DND-41 (cell line): Measurements from ENCODE around the gene PIGX.

Experiments
- ATAC-seq: fragments of 200-7000 bp; cut with Tn5 transposase; 3 replicates; pipeline ENCODE4 v1.9.1; 2021; ENCODE audit warnings: low read depth; ENCODE audit not compliant: insufficient read depth
- DNase-seq: peaks from one replicate; pipeline ENCODE4 v3.0.0-alpha.2; 2020
- H2AFZ ChIP-seq: 2 replicates; pipeline ENCODE4 v1.6.0; 2012; ENCODE audit warnings: low read depth, low read length
- H3K27ac ChIP-seq: 2 replicates; pipeline ENCODE4 v1.5.1; 2012; ENCODE audit warnings: low read length, inconsistent platforms
- H3K27me3 ChIP-seq: fragments of 200-600 bp; sonication (generic); 2 replicates; pipeline ENCODE4 v1.6.0; 2012; ENCODE audit warnings: low read length, mild to moderate bottlenecking, inconsistent platforms; ENCODE audit not compliant: insufficient read depth, poor library complexity
- H3K36me3 ChIP-seq: 2 replicates; pipeline ENCODE4 v1.5.1; 2012; ENCODE audit warnings: low read length, inconsistent platforms; ENCODE audit not compliant: insufficient read depth
- H3K4me1 ChIP-seq: 2 replicates; pipeline ENCODE4 v1.5.1; 2012; ENCODE audit warnings: mild to moderate bottlenecking, low read length; ENCODE audit not compliant: insufficient read depth
- H3K4me2 ChIP-seq: 2 replicates; pipeline ENCODE4 v1.6.0; 2012; ENCODE audit warnings: mild to moderate bottlenecking, moderate library complexity, low read length, inconsistent platforms; ENCODE audit not compliant: insufficient read depth
- H3K4me3 ChIP-seq, 2 experiments: fragments of 200-600 bp in 1 of 2; shearing (Covaris generic) in 1 of 2; 2 replicates each; pipeline ENCODE4 v1.5.1; 2012 to 2016; ENCODE audit warnings: inconsistent platforms in 2 of 2, low read length in 2 of 2, mild to moderate bottlenecking in 2 of 2, low read depth in 1 of 2, moderate library complexity in 1 of 2
- H3K79me2 ChIP-seq: 2 replicates; pipeline ENCODE4 v1.6.0; 2012; ENCODE audit warnings: low read length, inconsistent platforms; ENCODE audit not compliant: insufficient read depth
- H3K9ac ChIP-seq: 2 replicates; pipeline ENCODE4 v1.6.0; 2012; ENCODE audit warnings: low read depth, mild to moderate bottlenecking, inconsistent platforms, low read length, moderate library complexity
- H3K9me3 ChIP-seq: 2 replicates; pipeline ENCODE4 v1.5.1; 2012; ENCODE audit warnings: low read length, moderate library complexity, mild to moderate bottlenecking, inconsistent platforms; ENCODE audit not compliant: insufficient read depth, severe bottlenecking
- H4K20me1 ChIP-seq: 2 replicates; pipeline ENCODE4 v1.6.0; 2012; ENCODE audit warnings: low read length; ENCODE audit not compliant: insufficient read depth
- CTCF ChIP-seq: IDR thresholded peaks from 2 replicates; pipeline ENCODE4 v1.5.1; 2012; ENCODE audit warnings: borderline replicate concordance, low read length, moderate library complexity, mild to moderate bottlenecking; ENCODE audit not compliant: poor library complexity, severe bottlenecking; ENCODE audit errors: extremely low read depth
- EZH2 ChIP-seq: IDR thresholded peaks from 3 replicates; pipeline ENCODE4 v1.6.1; 2012; ENCODE audit warnings: borderline replicate concordance, low read depth, mild to moderate bottlenecking, moderate library complexity, low read length, inconsistent platforms; ENCODE audit not compliant: severe bottlenecking

Gene PIGX

DNA sequence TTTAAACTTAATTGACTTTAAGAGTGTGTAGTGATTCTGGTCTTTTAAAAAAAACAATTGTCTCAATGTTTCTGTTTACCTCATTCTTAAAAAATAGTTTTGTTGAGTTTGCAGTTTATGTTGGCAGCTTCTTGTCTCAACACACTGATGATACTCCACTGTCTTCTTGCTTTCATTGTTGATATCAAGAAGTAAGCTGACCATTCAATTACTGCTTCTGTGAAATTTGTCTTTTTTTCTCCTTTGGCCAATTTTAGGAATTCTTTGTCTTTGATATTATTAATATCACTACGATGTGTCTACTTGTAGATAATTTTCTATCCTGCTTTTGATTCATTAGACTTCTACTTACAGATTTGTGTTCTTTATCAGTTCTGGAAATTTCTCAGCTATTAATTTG is 58.9 kb downstream of the PIGX start:
- peaks cover 98% of the 10 kb centered on the region for H3K79me2 ChIP-seq
- peaks cover 19% of the 10 kb centered on the region for H3K36me3 ChIP-seq
- no peaks in the 10 kb centered on the region for H3K9me3 ChIP-seq
- H3K4me3 ChIP-seq: no peak overlapping the region
- TF ChIP-seq EZH2 (no peak), CTCF (no peak)
- H3K27ac ChIP-seq: no peak overlapping the region
- DNase-seq (no peak), ATAC-seq (no peak)
- H3K4me1 ChIP-seq: peaks cover 4% of the 10 kb centered on the region; the same call in 1 of the 2 replicates
- no peaks in the 10 kb centered on the region for H3K27me3 ChIP-seq
- no peak overlapping the region for H2AFZ ChIP-seq
- no peak overlapping the region for H3K4me2 ChIP-seq
- peaks cover 46% of the 10 kb centered on the region for H4K20me1 ChIP-seq
- no peak overlapping the region for H3K9ac ChIP-seq

DNA sequence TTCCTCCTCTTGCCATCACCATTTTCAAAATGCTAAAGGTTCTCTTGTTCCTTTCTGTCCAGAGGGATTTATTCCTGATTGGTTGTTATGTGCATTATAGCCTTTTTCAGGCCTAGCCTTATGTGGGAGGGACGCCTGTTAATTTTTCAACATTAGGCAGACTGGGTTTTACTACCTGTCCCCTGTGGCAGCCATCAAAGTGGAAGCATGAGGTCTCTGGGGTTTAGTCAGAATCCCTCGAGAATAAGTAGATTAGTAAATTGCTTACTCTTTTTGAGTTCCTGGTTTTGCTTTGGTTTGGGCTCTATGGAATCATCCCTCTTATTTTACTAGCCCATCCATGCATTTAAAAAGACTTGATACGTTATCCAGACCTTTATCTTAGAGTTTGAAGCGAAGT is 59.9 kb downstream of the PIGX start:
- Histone ChIP-seq H3K9ac (no peak overlapping the region), H3K4me3 (no peak overlapping the region), H3K4me1 (peaks cover 4% of the 10 kb centered on the region; the same call in 1 of the 2 replicates), H3K27ac (no peak overlapping the region), H3K27me3 (no peaks in the 10 kb centered on the region), H3K4me2 (no peak overlapping the region), H3K9me3 (no peaks in the 10 kb centered on the region), H4K20me1 (peaks cover 47% of the 10 kb centered on the region), H3K79me2 (peaks cover 98% of the 10 kb centered on the region), H2AFZ (no peak overlapping the region), H3K36me3 (peaks cover 18% of the 10 kb centered on the region)
- no peak for TF ChIP-seq EZH2
- TF ChIP-seq CTCF: no peak
- DNase-seq (no peak), ATAC-seq (no peak)

DNA sequence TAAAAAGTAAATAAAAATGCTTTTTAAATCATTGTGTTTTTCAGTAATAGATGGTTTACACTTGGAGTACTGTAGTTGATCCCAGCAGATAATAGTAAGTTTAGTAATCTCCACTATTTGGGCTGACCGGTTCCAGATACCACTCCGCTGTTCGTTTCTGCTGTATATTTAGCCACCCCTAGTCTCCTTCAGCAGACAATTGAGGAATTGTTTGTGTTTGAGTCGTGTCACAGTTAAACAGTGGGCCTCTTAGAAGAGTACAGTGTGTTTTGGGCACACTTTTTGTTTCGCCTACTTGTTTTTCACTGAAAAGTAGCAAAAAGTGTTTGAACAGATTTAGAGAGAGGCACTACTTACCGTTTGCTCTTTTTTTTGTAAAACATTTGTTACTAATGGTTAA is 60.7 kb downstream of the PIGX start:
- ATAC-seq (no peak), DNase-seq (no peak)
- Histone ChIP-seq H3K79me2 (peaks cover 98% of the 10 kb centered on the region), H3K9me3 (no peaks in the 10 kb centered on the region), H3K27ac (no peak overlapping the region), H4K20me1 (peaks cover 43% of the 10 kb centered on the region), H3K9ac (no peak overlapping the region), H3K4me2 (no peak overlapping the region), H3K36me3 (peaks cover 22% of the 10 kb centered on the region), H3K27me3 (no peaks in the 10 kb centered on the region), H3K4me1 (peaks cover 4% of the 10 kb centered on the region; the same call in 1 of the 2 replicates), H3K4me3 (no peak overlapping the region), H2AFZ (no peak overlapping the region)
- no peak for TF ChIP-seq CTCF
- no peak for TF ChIP-seq EZH2

- H3K36me3 ChIP-seq: peaks cover 29% of the 10 kb centered on the region
- no peak overlapping the region for H2AFZ ChIP-seq
- TF ChIP-seq CTCF (no peak), EZH2 (no peak)
- H3K79me2 ChIP-seq: peaks cover 98% of the 10 kb centered on the region
- ATAC-seq: 0 out of 3 replicates have a peak, but pooled peaks have one; percentile 37
- H3K27ac ChIP-seq: no peak overlapping the region
- H3K9ac ChIP-seq: no peak overlapping the region
- peaks cover 4% of the 10 kb centered on the region; the same call in 1 of the 2 replicates for H3K4me1 ChIP-seq
- H3K4me2 ChIP-seq: no peak overlapping the region
- H3K27me3 ChIP-seq: no peaks in the 10 kb centered on the region
- DNase-seq: no peak
- H3K9me3 ChIP-seq: peaks cover 5% of the 10 kb centered on the region
- peaks cover 35% of the 10 kb centered on the region for H4K20me1 ChIP-seq
- H3K4me3 ChIP-seq: no peak overlapping the region
Measured at GRCh38 chr3:196774191-196774820, 62.1 kb downstream of the PIGX start.
